Stimulated activated CD8-positive, alpha-beta memory T cell treated with anti-CD3 and anti-CD28 coated beads, Interleukin-7, amount 100 ng/mL, for 4 hours (primary cell): ENCODE results near the gene KCNQ1.
A peak's percentile ranks its signal among the peaks of the same experiment; 100 is the strongest.

ENCODE experiments used
- DNase-seq, 2 donors: peaks; one replicate each; pipeline ENCODE4 v3.0.0-alpha.2; 2020; ENCODE audit warnings: low read depth in 2 of 2

KCNQ1 gene

DNA sequence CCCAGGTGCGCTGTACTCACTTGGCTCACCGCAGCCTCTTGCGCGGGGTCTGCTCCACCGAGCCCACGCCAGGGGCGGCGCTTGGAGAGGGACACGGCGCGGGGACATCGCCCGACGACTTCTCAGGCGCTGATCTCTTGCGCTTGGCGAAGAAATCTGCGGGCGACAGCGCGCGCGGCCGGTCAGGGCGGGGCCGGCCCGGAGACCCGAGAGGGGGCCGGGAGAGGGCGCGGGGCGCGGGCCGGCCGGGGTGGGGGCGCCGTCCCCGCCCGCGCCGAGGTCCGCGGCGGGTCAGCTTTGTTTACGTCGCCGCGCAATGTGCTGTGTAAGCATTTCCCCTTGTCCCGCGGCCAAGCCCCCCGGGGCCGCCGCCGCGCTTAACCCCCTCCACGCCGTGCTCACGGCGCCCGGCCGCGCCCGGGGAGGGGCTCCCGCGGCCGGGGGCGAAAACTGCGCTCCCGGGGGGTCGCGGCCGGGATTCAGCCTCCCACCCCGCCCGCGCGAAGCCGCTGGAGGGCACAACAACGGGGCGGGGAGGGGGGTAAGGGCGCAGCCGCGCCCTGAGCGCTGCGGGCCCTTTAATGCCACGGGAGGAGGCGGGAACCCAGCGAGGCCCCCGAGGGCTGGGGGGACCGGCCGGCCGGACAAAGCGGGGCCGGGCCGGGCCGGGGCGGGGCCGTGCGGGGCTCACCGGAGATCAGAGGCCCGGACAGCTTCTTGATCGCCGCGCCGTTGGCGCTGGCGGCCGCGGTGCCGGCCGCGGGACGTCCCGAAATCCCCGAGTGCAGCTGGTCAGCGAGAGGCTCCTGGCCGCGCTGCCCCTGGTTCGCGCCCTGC, 439.4 kb downstream of the KCNQ1 start:
- no peak for DNase-seq

- DNase-seq, result no peak
These were observed 440.3 kb downstream of the KCNQ1 start for GRCh38 chr11:2885017-2885677.

GRCh38 chr11:2885678-2886081, 440.9 kb downstream of the KCNQ1 start, which contains the start of gene CDKN1C:
TSS of gene CDKN1C (minus strand) at chr11:2885775. CDS start at chr11:2885456, 319 bp downstream.
- DNase-seq, result peak; percentile 62 to 81

DNA sequence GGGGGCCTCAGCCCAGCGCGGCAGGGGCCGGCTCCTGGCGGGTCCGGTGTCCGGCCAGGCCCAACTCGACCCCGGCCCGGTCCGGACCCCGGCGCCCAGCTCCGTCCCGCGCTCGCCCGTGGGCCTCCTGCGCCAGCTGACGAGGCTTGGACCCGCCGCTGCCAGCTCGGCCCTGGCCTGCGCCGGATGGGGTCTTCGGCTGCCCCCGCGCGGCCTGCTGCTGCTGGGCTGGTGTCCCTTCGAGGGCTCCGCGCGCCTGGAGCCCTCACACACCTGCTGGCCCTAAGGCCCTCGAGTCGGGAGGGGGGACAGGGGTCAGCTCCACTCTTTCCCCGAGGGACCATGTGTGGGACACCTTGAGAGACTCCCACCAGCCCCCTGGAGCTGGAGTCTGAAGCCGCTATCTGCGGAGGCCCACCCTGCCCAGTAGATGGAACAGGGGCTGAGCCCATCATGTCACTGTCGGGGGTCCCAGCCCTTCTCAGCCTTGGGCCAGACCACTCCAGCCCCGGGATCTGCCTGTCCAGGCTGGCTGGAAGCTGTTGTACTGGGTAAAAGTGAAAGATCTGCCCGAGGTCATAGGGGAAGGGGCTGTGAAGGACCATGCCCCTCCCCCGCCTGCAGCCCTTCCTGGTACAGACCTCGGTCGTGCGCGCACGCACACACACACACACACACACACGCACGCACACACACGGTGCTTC, 441.5 kb downstream of the KCNQ1 start:
- no peak for DNase-seq

DNA sequence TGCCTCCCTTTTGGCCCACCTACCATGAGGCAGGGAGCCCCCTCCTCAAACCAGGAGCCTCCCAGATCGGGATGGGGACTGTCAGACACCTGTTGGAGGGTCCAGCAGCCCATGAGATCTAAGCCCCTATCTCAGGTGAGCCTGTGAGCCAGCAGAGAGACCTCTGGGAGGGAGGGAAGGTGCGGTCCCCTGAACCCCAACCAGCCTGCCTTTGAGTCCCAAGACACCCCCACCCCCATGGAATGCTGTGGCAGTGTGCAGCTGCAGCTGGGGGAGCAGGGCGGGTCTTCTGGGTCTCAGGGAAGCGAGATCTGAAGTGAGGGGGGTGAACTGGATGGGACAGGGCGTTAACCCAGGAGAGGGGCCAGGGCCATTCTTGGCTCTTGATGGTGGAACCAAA, 442.1 kb downstream of the KCNQ1 start:
- DNase-seq, result no peak

DNA sequence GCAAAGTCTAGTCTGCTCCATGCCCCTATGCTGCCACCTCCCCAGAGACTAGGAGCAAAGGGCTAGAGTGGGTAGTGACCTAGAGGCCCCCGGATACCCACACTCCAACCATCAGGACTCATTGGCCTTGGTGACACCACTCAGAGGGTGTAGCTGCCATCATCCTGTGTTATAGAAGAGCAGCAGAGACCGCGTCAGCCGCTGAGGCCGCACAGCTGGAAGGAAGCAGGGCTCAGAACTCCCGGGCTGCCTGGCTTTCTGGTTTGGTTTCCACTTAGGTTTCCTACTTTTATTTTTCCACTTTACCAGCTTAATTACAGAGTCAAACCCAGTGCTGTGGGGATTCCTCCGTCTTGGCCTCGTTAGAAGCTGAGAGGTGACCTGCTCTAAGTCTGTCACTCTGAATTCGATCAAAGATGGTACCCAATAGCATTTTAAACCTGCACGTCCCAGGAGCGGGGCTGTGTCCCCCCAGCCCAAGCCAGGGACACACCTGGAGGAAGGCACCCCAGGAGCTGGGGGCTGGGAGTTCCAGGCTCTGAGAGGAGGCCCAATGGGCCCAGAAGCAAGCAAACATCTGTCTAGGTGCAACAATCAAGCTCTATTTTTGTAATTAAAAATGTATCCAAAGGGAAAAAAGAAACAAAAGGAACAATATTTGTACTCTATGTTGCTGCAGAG, 442.8 kb downstream of the KCNQ1 start:
- no peak for DNase-seq

DNA sequence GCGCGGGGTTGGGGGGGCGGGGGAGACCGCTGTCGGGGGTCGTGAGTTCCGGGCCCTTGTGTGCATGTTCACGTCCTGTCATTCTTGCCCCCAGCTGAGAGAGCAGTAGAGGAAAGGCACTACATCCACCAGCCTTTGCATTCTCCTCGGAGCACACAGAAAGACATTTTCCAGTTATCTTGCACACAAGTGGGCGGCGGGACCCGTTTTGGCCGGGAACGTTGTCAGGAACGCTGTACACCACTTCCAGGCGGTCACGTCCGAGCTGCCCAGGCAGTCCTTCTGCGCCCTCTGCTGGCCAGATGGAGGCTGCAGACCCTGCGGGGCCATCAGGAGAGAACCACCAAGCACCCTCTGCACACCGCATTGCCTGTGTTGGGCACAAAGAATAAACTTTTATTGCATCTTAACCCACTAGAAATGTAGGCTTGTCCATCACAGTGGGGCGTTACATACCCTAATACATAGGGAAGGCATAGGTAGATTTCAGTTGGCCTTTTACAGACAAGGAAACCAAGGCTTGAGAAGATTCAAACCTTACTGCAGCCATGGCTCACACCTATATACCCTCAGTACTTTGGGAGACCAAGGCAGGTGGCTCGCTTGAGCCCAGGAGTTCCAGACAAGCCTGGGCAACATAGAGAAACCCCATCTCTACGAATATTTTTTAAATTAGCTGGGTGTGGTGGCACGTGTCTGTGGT, 443.6 kb downstream of the KCNQ1 start:
- DNase-seq, result peak; percentile 66 to 76

DNA sequence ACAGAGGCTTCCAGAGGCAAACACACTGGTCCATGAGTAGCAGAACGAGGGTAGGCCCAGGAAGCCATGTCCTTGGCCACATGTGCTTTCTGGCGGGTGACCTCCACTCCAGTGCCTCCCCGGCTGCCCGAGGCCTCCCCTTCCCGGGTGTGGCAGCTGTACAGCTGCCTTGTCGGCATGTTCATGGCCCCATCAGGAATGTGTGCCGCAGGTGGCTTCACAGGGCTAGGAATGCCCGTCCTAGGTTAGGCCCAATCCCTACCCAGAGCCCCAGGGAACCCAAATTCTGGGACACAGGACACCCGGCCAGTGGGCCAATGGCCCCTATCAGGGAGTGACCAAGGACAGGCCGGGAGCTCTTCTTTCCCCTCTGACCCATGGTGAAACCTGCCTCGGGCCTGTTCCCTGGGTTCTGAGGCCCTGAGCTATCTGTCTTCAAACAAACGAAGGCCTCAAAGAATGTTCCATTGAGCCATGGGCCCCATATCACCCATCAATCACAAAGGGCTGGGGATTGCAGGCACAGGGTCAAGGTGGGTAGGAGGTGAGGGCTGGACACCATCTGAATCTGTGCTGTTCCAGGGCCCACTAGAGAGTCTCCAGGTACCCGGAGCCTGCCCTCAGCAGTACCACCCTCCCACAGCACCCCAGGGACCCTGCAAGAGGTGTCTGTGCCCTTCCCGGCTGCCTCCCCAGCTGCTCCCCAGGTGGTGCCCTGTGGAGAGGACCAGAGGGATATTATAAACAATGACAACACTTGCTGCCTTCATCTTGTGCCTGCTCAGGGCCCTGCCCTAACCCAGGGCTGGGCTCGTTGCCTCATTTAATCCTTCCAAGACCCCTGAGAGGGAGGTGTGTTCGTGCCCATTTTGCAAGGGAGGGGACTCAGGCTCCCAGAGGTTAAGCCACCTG, 444.8 kb downstream of the KCNQ1 start:
- DNase-seq, result no peak

- no peak for DNase-seq
These were observed 445.9 kb downstream of the KCNQ1 start for GRCh38 chr11:2890466-2891294.

DNA sequence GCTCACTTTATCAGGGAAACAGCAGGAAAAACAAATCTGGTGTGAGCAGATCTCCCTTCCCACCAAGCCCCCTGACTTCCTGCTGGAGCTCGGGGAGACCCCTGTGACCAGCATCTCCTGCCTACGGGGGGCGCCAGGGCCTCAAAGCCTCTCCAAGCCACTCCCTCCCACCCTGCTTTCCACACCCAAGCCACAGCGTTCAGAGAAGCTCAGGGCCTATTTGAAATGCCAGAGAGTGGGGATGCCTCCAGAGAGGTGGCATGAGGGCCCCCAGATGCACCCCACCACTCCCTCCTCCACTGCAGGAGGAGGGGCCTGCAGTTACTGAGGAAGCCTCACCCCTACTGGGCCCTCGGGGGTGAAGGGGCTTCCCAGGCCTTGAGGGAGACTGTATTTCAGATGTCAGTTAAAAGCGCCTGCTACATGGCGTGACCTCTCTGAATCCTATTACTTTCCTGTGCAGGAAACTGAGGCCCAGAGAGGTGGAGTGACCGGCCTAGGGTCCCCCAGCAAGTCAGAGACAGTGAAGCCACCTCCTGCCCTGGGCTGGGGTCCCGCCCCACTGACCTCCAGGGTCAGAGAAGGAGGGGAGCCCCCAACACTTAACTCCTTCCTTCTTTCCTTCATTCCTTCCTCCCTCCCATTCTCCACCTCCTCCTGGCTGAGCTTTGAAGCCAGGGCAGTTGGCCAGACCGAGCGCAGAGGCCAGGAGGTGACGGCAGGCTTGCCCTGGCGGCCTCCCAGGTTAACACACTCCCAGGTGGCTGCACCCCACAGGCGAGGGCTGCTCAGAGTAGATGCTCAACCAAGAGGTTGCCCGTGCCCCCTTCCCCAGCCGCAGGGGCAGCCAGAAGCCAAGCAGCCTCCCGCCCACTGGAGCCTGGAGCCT, 446.8 kb downstream of the KCNQ1 start:
- no peak for DNase-seq

DNA sequence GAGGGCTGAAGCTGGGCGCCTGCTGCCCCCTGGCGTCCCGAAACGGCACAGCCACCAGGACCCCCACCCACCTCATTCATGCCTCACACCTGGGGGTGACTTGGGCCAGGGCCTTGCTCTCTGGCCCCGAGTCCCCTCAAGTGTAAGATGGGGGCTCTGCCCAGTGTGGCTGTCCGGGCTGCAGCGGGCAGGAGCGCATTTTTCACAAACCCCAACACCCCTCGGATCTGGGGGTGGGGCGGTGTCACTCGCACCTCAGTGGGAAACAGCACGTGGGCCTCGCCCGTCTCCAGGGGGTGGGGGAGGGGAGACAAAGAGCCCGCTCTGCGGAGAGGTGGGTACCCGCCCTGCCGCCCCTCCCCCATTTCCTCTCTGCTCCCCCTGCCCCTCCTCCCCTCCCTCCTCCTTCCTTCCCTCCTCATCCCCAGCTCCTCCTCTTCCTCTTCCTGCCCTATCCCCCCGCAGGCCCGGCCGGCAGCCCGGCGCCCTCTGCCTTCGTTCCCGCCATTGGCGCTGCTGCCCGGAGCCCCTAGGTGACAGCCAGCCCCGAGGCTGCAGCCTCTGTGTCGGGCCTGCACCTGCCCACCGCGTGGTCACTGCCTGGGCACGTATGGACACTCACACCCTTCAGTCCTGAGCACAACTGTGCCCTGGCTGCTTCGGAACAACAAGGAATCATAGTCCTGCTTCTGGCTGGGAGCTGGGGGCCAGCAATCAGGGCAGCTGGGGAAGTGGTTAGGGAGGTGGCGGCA, 447.6 kb downstream of the KCNQ1 start:
- peak in 1 of 2 donors; percentile 46 for DNase-seq

DNA sequence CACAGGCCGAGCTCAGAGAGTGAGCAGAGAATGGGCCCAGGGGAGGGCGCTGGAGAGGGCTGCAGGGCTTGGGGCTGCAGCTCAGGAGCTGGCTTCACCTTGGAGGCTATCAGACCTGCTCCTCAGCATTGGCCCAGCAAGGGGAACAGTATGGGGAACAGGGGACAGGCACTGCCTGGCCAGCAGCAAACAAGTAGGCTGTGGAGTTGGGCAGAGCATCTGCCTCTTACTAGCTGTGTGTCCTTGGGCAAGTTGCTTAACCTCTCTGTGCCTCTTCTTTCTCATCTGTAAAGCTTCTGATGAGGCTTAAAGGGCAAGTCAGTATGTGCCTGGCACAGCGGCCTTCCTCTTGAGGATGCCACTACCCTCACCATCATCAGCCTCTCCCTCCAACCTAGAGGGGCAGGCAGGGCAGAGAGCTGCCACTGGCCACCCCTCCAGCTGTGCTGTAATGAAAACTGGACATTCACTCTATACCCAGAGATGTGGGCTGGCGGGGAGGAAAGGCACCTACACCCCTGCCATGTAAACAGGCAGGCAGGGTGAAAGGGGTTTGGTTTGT, 448.2 kb downstream of the KCNQ1 start:
- DNase-seq, result no peak

- no peak for DNase-seq
These were observed 449.1 kb downstream of the KCNQ1 start for GRCh38 chr11:2893935-2894334.

DNA sequence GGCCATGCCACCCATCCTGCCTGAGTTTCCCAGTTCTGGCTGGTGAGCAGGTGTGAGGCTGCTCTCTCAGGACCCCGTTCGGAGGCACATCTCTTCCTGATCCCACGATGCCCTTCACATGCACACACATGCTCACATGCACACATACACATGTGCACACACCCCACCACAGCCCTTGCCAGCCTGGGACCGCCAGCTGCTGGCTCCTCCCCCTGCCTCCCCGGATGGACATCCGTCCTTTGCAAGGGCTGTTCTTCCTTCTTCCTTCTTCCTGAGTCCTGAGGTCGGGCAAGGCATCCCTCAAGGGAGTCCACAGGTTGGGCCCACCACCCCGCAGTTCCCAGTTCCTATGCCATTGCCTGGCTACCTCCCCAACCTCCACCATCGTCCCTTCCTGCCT, 451.2 kb downstream of the KCNQ1 start:
- no peak for DNase-seq

- no peak for DNase-seq
These were observed 452.2 kb downstream of the KCNQ1 start for GRCh38 chr11:2897048-2897447.

DNA sequence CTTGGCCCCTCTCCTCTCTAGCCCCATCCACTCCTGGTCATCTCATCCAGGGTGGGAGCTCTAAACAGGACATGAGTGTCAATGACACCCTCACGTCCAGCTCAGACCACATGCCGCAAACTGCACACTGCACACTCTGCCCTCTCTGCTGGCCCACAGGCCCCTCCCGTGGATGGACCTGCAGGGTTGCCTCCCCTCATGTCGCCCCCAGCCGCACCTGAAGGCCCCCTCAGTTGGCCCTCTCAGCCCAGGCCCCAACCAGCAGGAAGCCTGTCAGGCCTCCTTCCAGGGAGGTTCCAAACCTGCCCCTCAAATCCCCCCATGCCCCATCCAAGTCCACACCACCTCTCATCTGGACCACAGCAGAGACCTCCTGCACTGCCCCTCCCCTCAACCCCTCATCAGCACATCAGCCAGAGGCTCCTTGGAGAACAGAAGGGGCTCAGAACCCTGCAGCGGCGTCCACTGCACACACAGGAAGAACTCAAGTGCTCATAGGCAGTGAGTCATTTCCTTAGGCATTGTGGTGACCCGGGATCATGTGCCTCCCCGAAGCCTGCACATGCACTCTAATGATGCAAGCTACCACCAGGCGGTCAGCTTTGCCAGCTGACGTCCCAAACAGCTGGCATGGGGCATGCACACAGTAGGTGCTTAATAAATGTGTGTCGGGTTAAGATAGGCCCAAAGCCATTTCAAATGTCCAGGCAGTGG, 453.7 kb downstream of the KCNQ1 start:
- DNase-seq, result peak; percentile 34 to 46
